ENCODE measurements around the gene TUBA1B. TPM values are rescaled to one million over a fixed set of nuclear protein-coding genes. Genes with fewer than 3 reads are reported as not detected.
"Not testable (repeated sequence)": the region's sequence is repeated elsewhere in the genome, so short reads cannot be mapped to it uniquely, and the experiment has no call there.

Gene TUBA1B
- total and polyA plus RNA-seq, 11 donors = 189 to 1,651 (median 464) TPM

GRCh38 chr12:49138587-49138986 is 7.4 kb upstream of the TUBA1B start:
- 45 to 56% (median 50%) methylated on average over 2 of the region's 2 CpGs for WGBS, 4 donors
- intact Hi-C loops (cut with DNase I) = loop anchor here in 2 of 10 donors (5.0 kb wide), 2 partner anchors 39 to 44 kb away; no protein-coding TSS in a partner anchor
- ATAC-seq = no peak

GRCh38 chr12:49137476-49137875 is 6.3 kb upstream of the TUBA1B start:
- WGBS, 4 donors = 83 to 100% (median 96%) methylated on average over 1 of the region's 1 CpG
- ATAC-seq (no peak), DNase-seq (no peak)
- Histone ChIP-seq H3K36me3 (no peaks in the 10 kb centered on the region), H3K27ac (no peak overlapping the region), H3K27me3 (no peaks in the 10 kb centered on the region), H3K9me3 (no peaks in the 10 kb centered on the region), H3K4me1 (peaks cover 0 to 15% (median 6%) of the 10 kb centered on the region in 12 donors), H3K4me3 (no peak overlapping the region)
- TF ChIP-seq CTCF (IDR thresholded peaks at IDR 0.05) (no peak), POLR2A (IDR thresholded peaks at IDR 0.05) (no peak)
- intact Hi-C loops (cut with DNase I) = loop anchor here in 2 of 10 donors (5.0 kb wide), 2 partner anchors 40 to 45 kb away; no protein-coding TSS in a partner anchor

More at GRCh38 chr12:49138587-49138986, 7.4 kb upstream of the TUBA1B start:
- no peak overlapping the region for H3K4me3 ChIP-seq
- DNase-seq = no peak
- peaks cover 0 to 4% (median 0%) of the 10 kb centered on the region in 12 donors for H3K4me1 ChIP-seq
- no peaks in the 10 kb centered on the region for H3K27me3 ChIP-seq
- H3K9me3 ChIP-seq = no peaks in the 10 kb centered on the region
- H3K27ac ChIP-seq = no peak overlapping the region
- TF ChIP-seq POLR2A (IDR thresholded peaks at IDR 0.05) = no peak
- no peaks in the 10 kb centered on the region for H3K36me3 ChIP-seq

- H3K36me3 ChIP-seq, H3K27me3 ChIP-seq, H3K9me3 ChIP-seq, ATAC-seq, H3K27ac ChIP-seq, H3K4me3 ChIP-seq, DNase-seq: not testable (repeated sequence)
- peaks cover 0 to 20% (median 11%) of the 10 kb centered on the region in 12 donors for H3K4me1 ChIP-seq
- intact Hi-C loops (cut with DNase I) = loop anchor here in 2 of 10 donors (5.0 kb wide), 2 partner anchors 40 to 45 kb away; no protein-coding TSS in a partner anchor
- WGBS, 4 donors = 87 to 97% (median 94%) methylated on average over 3 of the region's 3 CpGs
Observed at GRCh38 chr12:49136997-49137396, 5.8 kb upstream of the TUBA1B start.

- Histone ChIP-seq H3K4me3 (peak overlapping the region in 1 of 12 donors; percentile 100), H3K36me3 (peaks cover 0 to 16% (median 11%) of the 10 kb centered on the region in 9 donors), H3K9me3 (no peaks in the 10 kb centered on the region), H3K27ac (peak overlapping the region in 6 of 12 donors; percentile 32 to 100 (median 100)), H3K4me1 (peaks cover 4 to 44% (median 25%) of the 10 kb centered on the region in 12 donors), H3K27me3 (no peaks in the 10 kb centered on the region)
- 84 to 95% (median 89%) methylated on average over 10 of the region's 10 CpGs for WGBS, 4 donors
- no peak for DNase-seq
- no peak for TF ChIP-seq POLR2A (IDR thresholded peaks at IDR 0.05)
- TF ChIP-seq CTCF (IDR thresholded peaks at IDR 0.05) = no peak
- no peak for ATAC-seq
- intact Hi-C loops (cut with DNase I) = loop anchor here in 3 of 10 donors (5.0 kb wide), 2 partner anchors 54 to 99 kb away; partner anchors contain the start of gene TUBA1A (in 2 of the 3)
Observed at GRCh38 chr12:49133590-49133989, 2.4 kb upstream of the TUBA1B start.

- 68 to 75% (median 71%) methylated on average over 5 of the region's 5 CpGs for WGBS, 4 donors
- peaks cover 0 to 19% (median 14%) of the 10 kb centered on the region in 9 donors for H3K36me3 ChIP-seq
- H3K4me3 ChIP-seq = peak overlapping the region in 7 of 12 donors; percentile 69 to 100 (median 99)
- H3K9me3 ChIP-seq = no peaks in the 10 kb centered on the region
- no peak for DNase-seq
- no peaks in the 10 kb centered on the region for H3K27me3 ChIP-seq
- ATAC-seq = no peak
- TF ChIP-seq POLR2A (IDR thresholded peaks at IDR 0.05) = no peak
- TF ChIP-seq CTCF (IDR thresholded peaks at IDR 0.05) = no peak
- H3K27ac ChIP-seq = peak overlapping the region in 9 of 12 donors; percentile 32 to 100 (median 100)
- peaks cover 4 to 44% (median 25%) of the 10 kb centered on the region in 12 donors for H3K4me1 ChIP-seq
- intact Hi-C loops (cut with DNase I) = loop anchor here in 3 of 10 donors (5.0 kb wide), 2 partner anchors 54 to 99 kb away; partner anchors contain the start of gene TUBA1A (in 2 of the 3)
Observed at GRCh38 chr12:49133014-49133413, 1.8 kb upstream of the TUBA1B start.
